Activated naive CD8-positive, alpha-beta T cell treated with anti-CD3 and anti-CD28 coated beads, Interleukin-2, amount 10 ng/mL, durations not matched to agents 7 days and 5 days (primary cell): ENCODE results near the gene ITCH. TPM values are rescaled to one million over a fixed set of nuclear protein-coding genes. Genes with fewer than 3 reads are reported as not detected.
"Not testable (repeated sequence)": the region's sequence is repeated elsewhere in the genome, so short reads cannot be mapped to it uniquely, and the experiment has no call there.

Experiments
- ATAC-seq: fragments of 150-1000 bp; cut with Tn5 transposase; one replicate; pipeline ENCODE4 v1.10.0; 2021; ENCODE audit warnings: low read depth, moderate library complexity
- POLR2A ChIA-PET: fragments of 350-600 bp; sonication (Branson Sonifier 250); formaldehyde crosslinking; loops from one replicate; lab custom pipeline; 2021; ENCODE audit warnings: antibody characterized with exemption; lab: Charles Lee
- DNase-seq: peaks from one replicate; pipeline ENCODE4 v3.0.0; 2021
- H3K27ac Mint-ChIP-seq: one replicate; pipeline ENCODE4 v1.8.0; 2022; ENCODE audit warnings: mild to moderate bottlenecking, mixed read lengths
- H3K27me3 Mint-ChIP-seq: one replicate; pipeline ENCODE4 v1.8.0; 2022; ENCODE audit warnings: mild to moderate bottlenecking, moderate library complexity, mixed read lengths
- H3K36me3 Mint-ChIP-seq: one replicate; pipeline ENCODE4 v1.8.0; 2021; ENCODE audit warnings: mild to moderate bottlenecking, mixed read lengths
- H3K4me1 Mint-ChIP-seq: one replicate; pipeline ENCODE4 v1.8.0; 2021; ENCODE audit warnings: mixed read lengths
- H3K4me3 Mint-ChIP-seq: one replicate; pipeline ENCODE4 v1.8.0; 2022; ENCODE audit warnings: mild to moderate bottlenecking, moderate library complexity, mixed read lengths
- H3K9me3 Mint-ChIP-seq: one replicate; pipeline ENCODE4 v1.8.0; 2021; ENCODE audit warnings: mixed read lengths
- total RNA-seq, 2 experiments: library from RNA; stranded (reverse); gene quantifications; one replicate each; pipeline ENCODE4 v1.2.3, GENCODE V29; 2021

ITCH gene
- total RNA-seq, 2 experiments from 2014 or later, result 57.4 to 59.7 TPM

DNA sequence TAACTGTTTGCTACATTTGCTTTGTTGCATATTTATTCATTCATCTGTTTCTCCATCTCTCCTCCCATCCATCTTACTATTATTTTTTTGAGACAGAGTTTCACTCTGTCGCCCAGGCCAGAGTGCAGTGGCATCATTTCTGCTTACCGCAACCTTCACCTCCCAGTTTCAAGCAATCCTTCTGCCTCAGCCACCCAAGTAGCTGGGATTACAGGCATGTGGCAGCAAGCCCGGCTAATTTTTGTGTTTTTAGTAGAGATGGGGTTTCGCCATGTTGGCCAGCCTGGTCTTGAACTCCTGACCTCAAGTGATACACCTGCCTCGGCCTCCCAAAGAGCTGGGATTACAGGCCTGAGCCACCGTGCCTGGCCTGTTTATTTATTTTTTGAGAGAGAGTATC is 9.6 kb upstream of the ITCH start:
- H3K4me3 Mint-ChIP-seq, H3K27me3 Mint-ChIP-seq, H3K27ac Mint-ChIP-seq, H3K4me1 Mint-ChIP-seq, ATAC-seq, DNase-seq, H3K36me3 Mint-ChIP-seq, POLR2A ChIA-PET, H3K9me3 Mint-ChIP-seq: not testable (repeated sequence)

DNA sequence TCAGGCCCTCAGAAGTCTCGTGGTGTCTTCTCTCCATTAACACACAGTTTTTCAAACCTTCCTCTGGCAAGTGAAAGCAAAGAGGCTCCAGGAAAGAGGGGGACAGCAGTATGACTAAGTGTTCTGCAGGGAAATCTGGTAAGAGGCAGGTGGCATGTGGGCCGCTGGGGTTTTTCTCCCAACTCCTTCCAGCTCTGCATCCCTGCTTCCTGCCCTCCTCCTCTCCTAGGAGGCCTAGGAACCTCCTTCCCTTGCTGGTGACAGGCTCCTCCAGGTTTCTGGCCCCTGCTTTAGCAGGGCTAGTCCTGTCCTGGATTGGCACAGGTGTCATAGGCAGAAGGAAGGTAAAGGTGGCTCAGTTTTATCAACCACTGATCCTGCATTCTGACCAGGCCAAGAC is 7.6 kb upstream of the ITCH start:
- Mint-ChIP-seq H3K36me3 (no peaks in the 10 kb centered on the region), H3K27ac (no peak overlapping the region)

DNA sequence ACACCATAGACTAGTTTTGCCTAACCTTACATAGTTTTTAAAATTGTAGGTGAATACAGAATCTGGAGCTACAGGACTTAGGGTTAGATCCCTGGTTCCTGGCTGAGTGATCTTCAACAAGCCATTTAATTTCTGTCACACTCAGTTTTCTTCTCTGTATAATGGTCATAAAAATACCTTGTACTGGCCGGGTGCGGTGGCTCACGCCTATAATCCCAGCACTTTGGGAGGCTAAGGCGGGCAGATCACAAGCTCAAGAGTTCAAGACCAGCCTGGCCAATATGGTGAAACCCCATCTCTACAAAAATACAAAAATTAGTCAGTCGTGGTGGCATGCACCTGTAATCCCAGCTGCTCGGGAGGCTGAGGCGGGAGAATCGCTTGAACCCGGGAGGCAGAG is 3.3 kb upstream of the ITCH start:
- ATAC-seq, DNase-seq, H3K4me3 Mint-ChIP-seq, H3K9me3 Mint-ChIP-seq, POLR2A ChIA-PET, H3K27ac Mint-ChIP-seq, H3K36me3 Mint-ChIP-seq, H3K27me3 Mint-ChIP-seq, H3K4me1 Mint-ChIP-seq: not testable (repeated sequence)

More for the DNA sequence above, 7.6 kb upstream of the ITCH start:
- H3K27me3 Mint-ChIP-seq, result peaks cover 2% of the 10 kb centered on the region
- H3K9me3 Mint-ChIP-seq, result peaks cover 3% of the 10 kb centered on the region
- ATAC-seq, result no peak
- POLR2A ChIA-PET, result no interaction called here
- peaks cover 2% of the 10 kb centered on the region for H3K4me1 Mint-ChIP-seq
- no peak for DNase-seq
- H3K4me3 Mint-ChIP-seq, result no peak overlapping the region

DNA sequence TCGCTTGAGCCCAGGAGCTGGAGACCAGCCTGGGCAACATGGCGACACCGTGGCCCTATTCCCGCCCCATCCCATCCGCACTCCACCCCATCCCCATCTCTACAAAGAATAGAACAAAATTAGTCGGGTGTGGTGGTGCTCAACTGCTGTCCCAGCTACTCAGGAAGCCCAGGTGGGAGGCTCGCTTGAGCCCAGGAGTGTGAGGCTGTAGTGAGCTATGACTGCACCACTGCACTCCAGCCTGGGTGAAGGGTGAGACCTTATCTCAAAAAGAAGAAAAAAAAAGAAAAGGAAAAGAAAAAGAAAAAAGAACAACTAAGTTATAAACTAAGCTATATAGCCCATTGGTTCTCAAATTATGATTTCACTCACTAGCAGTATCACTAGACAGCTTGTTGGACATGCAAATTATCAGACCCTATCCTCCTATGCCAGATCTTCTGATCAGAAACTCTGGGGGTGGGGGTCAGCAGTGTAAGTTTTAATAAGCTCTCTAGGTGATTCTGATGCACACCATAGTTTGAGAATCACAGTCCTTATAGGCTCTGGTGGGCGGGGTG is 491 bp upstream of the ITCH start:
- POLR2A ChIA-PET, result interaction anchor here (0.5 to 2.6 kb wide), 16 partner anchors 8 to 607 kb away, joined by 3 to 29 read pairs (median 4); partner anchors contain the start of genes AHCY, DYNLRB1, EIF2S2 and PIGU
- Mint-ChIP-seq H3K36me3 (peaks cover 14% of the 10 kb centered on the region), H3K27ac (peak overlapping the region; percentile 96), H3K4me1 (peaks cover 18% of the 10 kb centered on the region), H3K27me3 (peaks cover 2% of the 10 kb centered on the region), H3K4me3 (peak overlapping the region; percentile 95), H3K9me3 (no peaks in the 10 kb centered on the region)
- no peak for DNase-seq
- no peak for ATAC-seq

DNA sequence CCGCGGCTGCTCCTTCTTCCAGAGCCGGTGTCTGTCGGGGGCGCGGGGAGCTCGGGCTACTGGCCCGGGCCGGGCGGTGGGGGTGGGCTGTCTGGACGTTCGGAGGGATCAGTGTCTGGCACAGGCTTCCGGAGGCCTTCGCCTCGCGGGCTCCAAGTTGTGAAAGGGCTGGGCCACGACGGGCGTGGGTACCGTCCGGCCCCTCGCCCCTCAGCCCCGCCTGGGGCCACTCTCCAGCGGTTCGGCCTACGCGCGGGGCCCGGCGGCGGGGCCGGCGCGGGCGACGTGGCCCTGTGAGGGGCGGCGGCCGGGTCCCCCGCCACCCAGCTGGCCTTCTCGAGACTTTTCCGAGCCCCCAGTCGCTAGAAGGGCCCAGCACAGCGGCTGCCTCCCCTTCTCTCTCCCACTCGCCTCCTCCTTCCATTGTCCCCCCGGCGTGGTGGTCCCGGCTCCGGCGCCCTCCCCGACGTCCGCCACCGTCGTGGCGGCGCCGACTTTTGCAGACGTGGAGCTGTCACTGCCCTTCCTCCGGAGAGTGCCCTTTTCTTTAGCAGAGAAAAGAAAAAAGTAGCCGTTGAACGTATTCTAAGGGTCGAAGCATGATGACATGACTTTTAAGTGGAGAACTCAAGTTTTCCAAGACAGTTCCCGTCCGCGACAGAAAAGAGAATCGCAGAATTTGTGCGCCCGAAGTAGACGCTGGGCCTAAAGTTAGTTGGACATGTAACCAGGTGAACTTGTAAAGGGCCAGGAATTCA is 571 bp downstream of the ITCH start:
- ATAC-seq (peak; percentile 55), DNase-seq (no peak)
- Mint-ChIP-seq H3K4me3 (peak overlapping the region; percentile 95), H3K27me3 (peaks cover 2% of the 10 kb centered on the region), H3K9me3 (no peaks in the 10 kb centered on the region), H3K36me3 (peaks cover 19% of the 10 kb centered on the region), H3K27ac (peak overlapping the region; percentile 96), H3K4me1 (peaks cover 24% of the 10 kb centered on the region)
- POLR2A ChIA-PET, result interaction anchor here (0.6 to 2.6 kb wide), 21 partner anchors 7 to 538 kb away, joined by 3 to 29 read pairs (median 4); partner anchors contain the start of genes AHCY, DYNLRB1, EIF2S2 and PIGU

DNA sequence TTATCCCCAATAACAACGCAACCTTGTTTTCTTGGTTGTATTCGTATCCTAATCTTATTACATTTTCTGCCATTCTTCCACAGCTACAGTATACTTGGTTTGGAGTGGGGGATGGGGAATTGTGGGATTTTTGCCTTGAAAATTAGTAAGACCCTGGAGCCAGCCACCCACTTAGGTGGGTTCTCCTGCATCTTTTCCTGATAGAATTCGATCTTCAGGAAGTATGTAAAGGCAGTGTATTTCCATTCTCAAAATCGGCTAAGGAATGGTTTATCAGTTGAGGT is 1.1 kb downstream of the ITCH start:
- DNase-seq, result no peak
- no peaks in the 10 kb centered on the region for H3K9me3 Mint-ChIP-seq
- H3K27me3 Mint-ChIP-seq, result peaks cover 2% of the 10 kb centered on the region
- peak overlapping the region; percentile 95 for H3K4me3 Mint-ChIP-seq
- peaks cover 29% of the 10 kb centered on the region for H3K4me1 Mint-ChIP-seq
- peak overlapping the region; percentile 86 for H3K27ac Mint-ChIP-seq
- peaks cover 24% of the 10 kb centered on the region for H3K36me3 Mint-ChIP-seq
- POLR2A ChIA-PET, result interaction anchor here (0.6 to 2.6 kb wide), 9 partner anchors 8 to 538 kb away, joined by 3 to 29 read pairs (median 4); partner anchors contain the start of gene DYNLRB1
- no peak for ATAC-seq

DNA sequence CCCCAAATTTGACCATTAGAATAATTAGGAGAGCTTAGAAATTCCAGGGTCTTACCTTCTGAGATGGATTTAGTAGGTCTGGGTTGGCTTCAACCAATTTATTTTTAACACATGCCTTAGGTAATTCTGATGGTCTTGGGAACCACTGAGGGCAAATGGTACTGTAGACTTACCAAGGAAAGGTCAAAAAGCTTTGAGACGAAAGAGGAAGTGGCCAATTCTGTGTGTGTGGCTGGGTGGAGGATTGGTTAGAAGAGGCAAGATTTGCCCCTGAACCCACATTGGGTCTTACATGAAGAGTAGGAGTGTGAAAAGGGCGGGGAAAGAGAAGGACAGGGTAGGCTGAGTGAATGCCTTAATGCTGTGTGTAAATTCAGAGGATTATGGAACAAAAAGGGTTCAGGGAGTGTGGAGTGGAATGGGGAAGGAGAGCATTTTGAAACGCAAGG is 2.7 kb downstream of the ITCH start:
- no peaks in the 10 kb centered on the region for H3K27me3 Mint-ChIP-seq
- H3K36me3 Mint-ChIP-seq, result peaks cover 38% of the 10 kb centered on the region
- peaks cover 33% of the 10 kb centered on the region for H3K4me1 Mint-ChIP-seq
- POLR2A ChIA-PET, result interaction anchor here (2.9 kb wide), 1 partner anchor 150 kb away, joined by 7 read pairs; the partner anchor contains the start of gene DYNLRB1
- H3K9me3 Mint-ChIP-seq, result no peaks in the 10 kb centered on the region
- H3K27ac Mint-ChIP-seq, result peak overlapping the region; percentile 78
- H3K4me3 Mint-ChIP-seq, result peak overlapping the region; percentile 80
- peak; percentile 43 for ATAC-seq
- DNase-seq, result peak; percentile 38

DNA sequence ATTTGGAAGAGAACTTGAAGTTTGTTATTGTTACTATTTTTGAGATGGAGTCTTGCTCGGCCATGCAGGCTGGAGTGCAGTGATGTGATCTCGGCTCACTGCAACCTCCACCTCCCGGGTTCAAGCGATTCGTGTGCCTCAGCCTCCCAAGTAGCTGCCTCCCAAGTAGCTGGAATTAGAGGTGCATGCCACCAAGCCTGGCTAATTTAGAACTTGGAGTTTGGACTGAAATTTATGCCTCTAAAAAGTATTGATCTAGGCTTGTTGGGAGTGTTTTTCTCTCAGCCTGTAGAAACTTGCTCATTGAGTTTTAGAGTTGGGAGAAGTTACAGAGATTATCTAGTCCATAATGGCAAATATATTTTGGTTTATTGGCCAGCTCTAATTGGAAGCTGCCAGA is 4.1 kb downstream of the ITCH start:
- peaks cover 33% of the 10 kb centered on the region for H3K4me1 Mint-ChIP-seq
- POLR2A ChIA-PET, result interaction anchor here (2.9 kb wide), 1 partner anchor 149 kb away, joined by 7 read pairs; the partner anchor contains the start of gene DYNLRB1
- no peak overlapping the region for H3K27ac Mint-ChIP-seq
- peaks cover 42% of the 10 kb centered on the region for H3K36me3 Mint-ChIP-seq
- no peak for DNase-seq
- no peaks in the 10 kb centered on the region for H3K27me3 Mint-ChIP-seq
- no peak overlapping the region for H3K4me3 Mint-ChIP-seq
- no peaks in the 10 kb centered on the region for H3K9me3 Mint-ChIP-seq
- no peak for ATAC-seq

DNA sequence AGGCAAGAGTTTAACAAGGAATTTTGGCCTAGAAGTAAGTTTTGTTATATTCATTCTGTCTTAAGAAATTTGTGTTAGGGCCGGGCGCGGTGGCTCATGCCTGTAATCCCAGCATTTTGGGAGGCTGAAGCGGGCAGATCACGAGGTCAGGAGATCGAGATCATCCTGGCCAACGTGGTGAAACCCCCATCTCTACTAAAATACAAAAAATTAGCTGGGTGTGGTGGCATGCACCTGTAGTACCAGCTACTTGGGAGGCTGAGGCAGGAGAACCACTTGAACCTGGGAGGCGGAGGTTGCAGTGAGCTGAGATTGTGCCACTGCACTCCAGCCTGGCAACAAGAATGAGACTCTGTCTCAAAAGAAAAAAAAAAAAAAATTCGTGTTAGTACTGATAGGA is 4.8 kb downstream of the ITCH start:
- not testable (repeated sequence) for H3K4me3 Mint-ChIP-seq, H3K27ac Mint-ChIP-seq, H3K27me3 Mint-ChIP-seq, H3K9me3 Mint-ChIP-seq, DNase-seq, ATAC-seq
- peaks cover 42% of the 10 kb centered on the region for H3K36me3 Mint-ChIP-seq
- POLR2A ChIA-PET, result interaction anchor here (2.9 kb wide), 1 partner anchor 148 kb away, joined by 7 read pairs; the partner anchor contains the start of gene DYNLRB1
- peaks cover 33% of the 10 kb centered on the region for H3K4me1 Mint-ChIP-seq

DNA sequence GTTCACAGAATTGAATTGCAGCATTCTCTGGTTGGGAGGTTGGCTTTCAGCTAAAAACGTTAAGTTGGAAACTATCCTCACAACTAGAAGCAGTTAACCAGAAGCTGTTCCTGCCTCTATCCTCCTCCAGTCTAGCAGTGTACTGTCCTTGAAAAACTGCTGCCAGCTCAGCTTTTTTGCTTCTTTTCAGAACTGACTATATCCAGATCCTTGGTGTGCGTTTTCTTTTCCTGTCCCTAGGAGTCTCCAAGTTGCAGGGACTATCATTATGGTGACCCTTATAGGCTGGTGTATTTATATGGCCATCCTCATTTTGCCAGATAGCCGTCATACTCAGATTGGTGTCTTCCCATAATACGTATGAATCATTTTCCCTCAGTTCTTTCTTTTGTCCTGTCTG is 5.5 kb downstream of the ITCH start:
- ATAC-seq (no peak), DNase-seq (no peak)
- POLR2A ChIA-PET, result no interaction called here
- Mint-ChIP-seq H3K36me3 (peaks cover 42% of the 10 kb centered on the region), H3K4me3 (peak overlapping the region; percentile 22), H3K27me3 (no peaks in the 10 kb centered on the region), H3K9me3 (no peaks in the 10 kb centered on the region), H3K27ac (peak overlapping the region; percentile 37), H3K4me1 (peaks cover 33% of the 10 kb centered on the region)

DNA sequence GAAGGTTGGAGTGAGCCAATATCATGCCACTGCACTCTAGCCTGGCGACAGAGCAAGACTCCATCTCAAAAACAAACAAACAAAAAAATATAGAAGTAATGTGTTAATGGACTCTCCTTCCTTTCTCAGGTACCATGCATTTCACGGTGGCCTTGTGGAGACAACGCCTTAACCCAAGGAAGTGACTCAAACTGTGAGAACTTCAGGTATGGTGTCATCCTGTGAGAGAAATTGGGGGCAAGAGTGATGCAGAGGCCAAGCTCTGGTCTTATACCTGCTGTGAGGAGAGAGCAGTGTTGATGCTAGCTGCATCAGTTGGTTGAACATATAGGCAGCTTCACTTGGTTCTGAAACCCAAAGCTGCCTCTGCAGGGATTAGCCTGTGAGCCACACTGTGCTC is 6.2 kb downstream of the ITCH start:
- POLR2A ChIA-PET, result no interaction called here
- Mint-ChIP-seq H3K36me3 (peaks cover 47% of the 10 kb centered on the region), H3K4me1 (peaks cover 32% of the 10 kb centered on the region), H3K9me3 (no peaks in the 10 kb centered on the region), H3K27me3 (no peaks in the 10 kb centered on the region), H3K27ac (peak overlapping the region; percentile 37), H3K4me3 (peak overlapping the region; percentile 22)
- ATAC-seq, result peak; percentile 72
- DNase-seq, result no peak

DNA sequence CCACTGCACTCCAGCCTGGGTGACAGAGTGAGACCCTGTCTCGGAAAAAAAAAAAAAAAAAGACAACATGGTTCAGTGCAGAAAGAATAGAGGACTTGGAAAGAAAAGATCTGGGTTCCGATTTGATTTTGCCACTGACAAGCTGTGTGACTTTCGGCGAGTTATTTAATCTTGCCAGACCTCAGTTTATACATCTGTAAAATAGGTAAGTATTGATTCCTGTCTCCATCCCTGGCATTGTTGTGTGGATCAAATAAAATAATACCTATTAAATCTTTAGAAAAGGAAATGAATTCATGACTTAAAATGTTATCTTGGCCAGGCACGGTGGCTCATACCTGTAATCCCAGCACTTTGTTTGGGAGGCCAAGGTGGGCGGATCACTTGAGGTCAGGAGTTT is 7.0 kb downstream of the ITCH start:
- H3K36me3 Mint-ChIP-seq, result peaks cover 52% of the 10 kb centered on the region
- H3K27ac Mint-ChIP-seq, result no peak overlapping the region
- H3K4me3 Mint-ChIP-seq, result no peak overlapping the region

DNA sequence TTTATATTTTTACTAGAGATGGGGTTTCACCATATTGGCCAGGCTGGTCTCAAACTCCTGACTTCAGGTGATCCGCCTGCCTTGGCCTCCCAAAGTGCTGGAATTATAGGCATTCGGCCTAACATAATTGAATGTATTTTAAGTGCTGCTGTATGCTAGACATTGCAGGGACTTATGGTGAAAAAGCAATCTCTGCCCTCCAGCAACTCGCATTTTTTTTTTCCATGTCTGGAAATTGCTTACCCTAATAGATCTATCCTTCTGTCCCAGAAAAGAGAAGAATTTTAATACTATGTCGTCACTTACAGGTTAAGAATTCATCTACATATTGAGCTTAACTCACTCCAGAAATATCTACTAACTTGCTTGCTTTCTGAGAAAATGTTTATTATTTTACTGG is 10.4 kb downstream of the ITCH start:
- Mint-ChIP-seq H3K9me3 (no peaks in the 10 kb centered on the region), H3K4me1 (peaks cover 22% of the 10 kb centered on the region)
- POLR2A ChIA-PET, result interaction anchor here (0.9 kb wide), 1 partner anchor 10 kb away, joined by 3 read pairs; no protein-coding TSS in a partner anchor

More for the DNA sequence above, 7.0 kb downstream of the ITCH start:
- no peak for ATAC-seq
- Mint-ChIP-seq H3K4me1 (peaks cover 32% of the 10 kb centered on the region), H3K9me3 (no peaks in the 10 kb centered on the region), H3K27me3 (no peaks in the 10 kb centered on the region)
- POLR2A ChIA-PET, result no interaction called here
- no peak for DNase-seq

More for the DNA sequence above, 10.4 kb downstream of the ITCH start:
- no peak for ATAC-seq
- no peak overlapping the region for H3K4me3 Mint-ChIP-seq
- no peaks in the 10 kb centered on the region for H3K27me3 Mint-ChIP-seq
- H3K36me3 Mint-ChIP-seq, result peaks cover 39% of the 10 kb centered on the region
- H3K27ac Mint-ChIP-seq, result no peak overlapping the region
- DNase-seq, result no peak
